HG03139 (cell line): ENCODE measurements around the gene COL4A2.
A peak's percentile ranks its signal among the peaks of the same experiment; 100 is the strongest.
"Not testable (repeated sequence)": the region's sequence is repeated elsewhere in the genome, so short reads cannot be mapped to it uniquely, and the experiment has no call there.

Source experiments
- ATAC-seq: cut with Tn5 transposase; IDR thresholded peaks from one replicate; pipeline ENCODE4 v1.9.1; 2021; ENCODE audit not compliant: unreplicated experiment

COL4A2 gene

GRCh38 chr13:110523838-110524540 lies 216.9 kb downstream of the COL4A2 start:
- no peak for ATAC-seq

GRCh38 chr13:110524541-110525257 lies 217.6 kb downstream of the COL4A2 start:
- no peak for ATAC-seq

DNA sequence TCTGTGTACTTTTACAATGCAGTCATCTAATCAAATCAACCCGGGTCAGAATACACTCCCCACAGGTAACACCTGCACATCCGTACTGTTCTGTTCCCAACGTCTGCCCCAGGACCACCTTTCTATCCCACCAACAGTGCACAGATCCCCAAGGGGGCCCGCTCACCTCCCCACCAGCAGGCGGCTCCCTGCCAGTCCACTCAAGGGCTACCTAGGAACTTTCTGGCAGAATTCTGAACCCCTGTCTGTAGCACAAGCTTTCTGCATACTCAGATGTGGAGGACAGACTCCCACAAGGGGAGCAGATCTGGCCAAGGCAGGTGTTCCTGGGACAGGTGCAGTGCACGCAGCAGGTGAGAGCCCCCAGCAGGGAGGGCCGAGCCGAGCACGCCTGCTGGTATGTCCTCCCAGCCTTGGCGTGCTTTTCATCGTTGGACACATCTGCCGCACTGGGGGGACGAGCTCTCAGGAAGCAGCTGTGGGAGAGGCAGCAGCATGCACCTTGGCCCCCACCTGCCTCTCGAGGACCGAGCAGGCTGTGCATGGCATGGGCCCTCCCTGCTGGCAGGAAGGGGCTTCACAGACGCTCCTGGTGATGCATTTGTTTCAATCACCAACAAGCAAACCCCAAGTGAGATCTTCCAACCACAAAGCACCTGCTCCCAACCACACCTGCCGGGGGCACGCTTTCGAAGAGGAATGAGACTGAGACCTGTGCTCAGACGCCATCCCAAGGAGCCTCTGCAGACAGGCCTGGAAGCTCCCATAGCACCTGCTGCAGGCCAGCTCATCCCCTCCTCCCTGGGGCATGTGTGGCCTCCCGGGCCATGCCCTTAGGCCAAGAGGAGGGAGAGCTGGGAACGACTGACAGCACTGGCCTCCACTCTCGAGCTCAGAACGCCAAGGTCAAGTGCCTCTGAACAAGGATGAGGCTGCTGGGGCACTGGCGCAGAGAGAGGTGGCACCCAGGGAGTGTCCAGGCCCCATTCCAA lies 218.5 kb downstream of the COL4A2 start:
- peak; percentile 79 for ATAC-seq

GRCh38 chr13:110528371-110528770 lies 221.3 kb downstream of the COL4A2 start:
- ATAC-seq: no peak

GRCh38 chr13:110528911-110529310 lies 221.8 kb downstream of the COL4A2 start:
- ATAC-seq: no peak

DNA sequence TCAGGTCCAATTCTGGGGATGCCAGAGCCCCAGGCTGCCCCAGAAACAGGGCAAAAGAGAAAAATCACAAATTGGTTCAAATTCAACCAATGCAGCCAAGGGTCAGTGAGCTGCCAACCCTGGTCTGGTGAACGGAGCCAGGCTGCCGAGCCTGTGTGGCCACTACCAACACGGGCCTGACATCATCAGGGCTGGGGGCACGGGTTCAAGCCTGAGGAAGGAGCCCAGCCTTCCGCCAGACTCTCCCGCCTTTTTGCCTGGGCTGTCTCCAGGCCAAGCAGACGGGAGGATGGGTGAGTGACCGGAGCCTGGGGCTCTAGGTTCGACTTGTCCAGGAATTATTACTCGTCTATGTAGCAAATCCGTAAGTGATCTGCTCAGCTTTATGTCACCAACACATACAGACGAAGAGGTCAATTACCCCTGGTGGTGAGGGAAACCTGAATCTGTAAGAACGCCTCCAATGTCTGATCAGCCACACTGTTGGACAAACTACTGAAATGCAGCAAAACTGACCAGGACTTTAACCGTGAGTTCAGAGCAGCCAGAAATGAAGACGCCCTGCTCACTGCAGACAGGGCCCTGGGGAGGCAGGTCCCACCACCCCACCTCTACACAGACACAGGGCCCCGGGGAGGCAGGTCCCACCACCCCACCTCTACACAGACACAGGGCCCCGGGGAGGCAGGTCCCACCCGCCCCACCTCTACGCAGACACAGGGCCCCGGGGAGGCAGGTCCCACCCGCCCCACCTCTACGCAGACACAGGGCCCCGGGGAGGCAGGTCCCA lies 222.6 kb downstream of the COL4A2 start:
- ATAC-seq: no peak

- ATAC-seq: no peak
Measured at GRCh38 chr13:110531100-110531499, 224.0 kb downstream of the COL4A2 start.

DNA sequence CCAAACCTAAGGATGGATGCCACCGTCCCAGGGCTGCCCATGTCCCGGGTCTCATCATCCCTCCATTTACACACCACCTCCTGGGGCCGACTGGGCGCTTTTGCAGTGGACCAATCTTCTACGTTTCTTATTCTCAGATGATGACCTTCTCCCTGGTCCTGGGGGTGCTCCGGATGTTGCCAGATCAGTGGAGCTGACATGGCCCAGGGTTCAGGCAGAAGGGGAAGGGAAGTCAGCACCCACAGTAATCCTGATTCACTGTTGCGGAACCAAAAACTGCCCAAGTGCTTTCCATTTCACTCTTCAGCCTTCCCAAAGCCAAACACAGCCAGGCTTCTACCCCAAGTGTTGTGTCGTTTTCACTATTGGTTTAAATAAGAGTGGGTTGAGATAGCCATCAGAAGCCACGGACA lies 224.6 kb downstream of the COL4A2 start:
- ATAC-seq: no peak

GRCh38 chr13:110532258-110532657 lies 225.2 kb downstream of the COL4A2 start:
- ATAC-seq: not testable (repeated sequence)

DNA sequence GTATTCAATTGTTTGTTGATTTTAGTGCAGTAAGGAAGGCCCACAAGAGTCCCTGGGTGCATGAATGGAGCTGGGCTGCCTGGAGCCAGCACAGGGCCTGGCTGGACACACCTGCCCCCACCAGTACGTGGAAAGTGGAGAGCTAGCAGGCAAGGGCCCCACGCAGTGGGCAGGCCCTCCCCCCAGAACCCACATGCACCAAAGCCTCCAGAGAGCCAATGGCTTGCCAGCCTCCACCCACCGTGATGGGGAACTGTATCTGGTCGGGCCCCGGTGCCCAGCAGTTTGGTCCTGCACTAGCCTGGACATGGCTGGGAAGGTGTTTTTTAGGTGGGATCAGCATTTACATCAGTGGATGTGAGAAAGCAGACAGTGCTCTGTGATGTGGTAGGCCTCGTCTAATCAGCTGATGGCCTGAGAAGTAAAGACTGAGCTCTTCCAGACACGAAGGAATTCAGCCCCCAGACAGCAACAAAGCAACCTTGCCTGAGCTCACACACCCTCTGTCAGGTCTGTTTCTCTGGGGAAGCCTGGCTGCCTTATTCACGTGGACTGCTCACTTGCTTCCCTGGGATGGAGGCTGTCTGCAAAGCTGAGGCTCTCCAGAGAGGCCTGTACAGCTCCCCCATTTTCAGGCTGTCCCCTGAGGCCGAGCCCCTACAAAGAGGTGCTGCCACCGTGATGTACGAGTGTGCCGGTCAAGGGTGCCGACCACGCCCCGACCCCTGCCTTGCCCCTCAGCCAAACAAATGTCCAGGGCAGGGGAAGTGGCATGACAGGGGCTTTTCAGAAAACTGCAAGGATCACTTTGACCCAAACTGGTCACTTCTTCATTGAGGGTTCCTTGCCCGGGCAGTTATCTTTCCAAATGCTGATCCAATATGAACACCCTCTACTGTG lies 226.9 kb downstream of the COL4A2 start:
- no peak for ATAC-seq

- no peak for ATAC-seq
Measured at GRCh38 chr13:110535526-110535925, 228.4 kb downstream of the COL4A2 start.

GRCh38 chr13:110536006-110536693 lies 229.1 kb downstream of the COL4A2 start:
- ATAC-seq: no peak

- peak; percentile 53 for ATAC-seq
Measured at GRCh38 chr13:110538632-110539031, 231.5 kb downstream of the COL4A2 start.

GRCh38 chr13:110539894-110540293 lies 232.8 kb downstream of the COL4A2 start:
- no peak for ATAC-seq

- ATAC-seq: no peak
Measured at GRCh38 chr13:110540871-110541525, 233.9 kb downstream of the COL4A2 start.

DNA sequence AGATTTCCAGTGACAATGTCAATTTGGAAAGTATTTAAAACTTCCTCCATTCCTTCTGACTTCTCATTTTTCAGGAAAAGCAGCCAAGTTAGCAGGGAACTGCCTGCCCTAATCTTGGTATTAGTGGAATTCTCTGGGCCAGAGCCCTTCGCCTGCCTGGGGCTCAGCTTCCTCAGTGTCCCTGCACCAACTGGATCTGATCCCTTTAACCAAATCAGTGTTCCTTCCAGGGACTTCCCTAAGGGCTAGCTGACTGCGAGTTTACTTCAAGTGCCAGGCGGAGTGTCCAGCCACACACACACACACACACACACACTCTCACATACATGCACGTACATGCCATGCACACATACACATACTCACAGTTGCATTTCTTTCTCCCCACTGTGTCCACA lies 234.4 kb downstream of the COL4A2 start:
- ATAC-seq: no peak

DNA sequence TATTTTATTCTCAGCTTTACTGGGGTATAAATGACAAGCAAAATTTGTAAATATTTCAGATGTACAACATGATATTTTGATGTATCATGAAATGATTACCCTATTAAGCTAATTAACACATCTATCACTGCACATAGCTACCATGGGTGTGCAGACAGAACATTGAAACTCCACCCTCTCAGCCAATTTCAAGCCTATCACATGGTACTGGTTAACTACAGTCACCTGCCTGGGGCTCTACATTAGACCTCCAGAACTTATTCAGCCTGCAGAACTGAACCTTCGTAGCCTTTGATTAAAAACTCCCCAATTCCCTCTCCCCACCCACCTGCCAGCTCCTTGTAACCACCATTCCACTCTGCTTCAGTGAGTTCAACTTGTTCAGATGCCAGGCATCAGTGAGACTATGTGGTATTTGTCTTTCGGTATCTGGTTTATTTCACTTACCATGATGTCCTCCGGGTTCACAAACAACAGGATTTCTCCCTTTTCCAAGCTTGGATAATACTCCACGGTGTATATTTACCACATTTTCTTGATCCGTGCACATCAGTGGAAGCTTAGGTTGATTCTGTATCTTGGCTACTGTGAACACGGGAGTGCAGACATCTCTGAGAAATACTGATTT lies 235.2 kb downstream of the COL4A2 start:
- no peak for ATAC-seq

GRCh38 chr13:110546378-110546777 lies 239.3 kb downstream of the COL4A2 start:
- ATAC-seq: no peak
